WTC11 (cell line): ENCODE results near the gene PLCL2. TPM values are rescaled to one million over a fixed set of nuclear protein-coding genes. Genes with fewer than 3 reads are reported as not detected.

ENCODE experiments used
- ATAC-seq: fragments of 200-7000 bp; cut with Tn5 transposase; 2 replicates; pipeline ENCODE4 v1.10.0; 2021; ENCODE audit warnings: mild to moderate bottlenecking, moderate library complexity
- Bru-seq: library from RNA; stranded (reverse); fragments of 400-500 nt; gene quantifications from one replicate; lab custom pipeline; 2021; lab: Mats Ljungman, UMichigan
- CTCF ChIA-PET: fragments of 300-600 bp; sonication (Branson Sonifier 250); formaldehyde crosslinking; loops from one replicate; lab custom pipeline; 2021; ENCODE audit warnings: antibody characterized with exemption; lab: Charles Lee
- POLR2A ChIA-PET: fragments of 350-600 bp; sonication (Branson Sonifier 250); formaldehyde crosslinking; loops from one replicate; lab custom pipeline; 2021; ENCODE audit warnings: antibody characterized with exemption; lab: Charles Lee
- DNase-seq: peaks from one replicate; pipeline ENCODE4 v3.0.0; 2021; ENCODE audit warnings: low spot score
- H3K27ac Mint-ChIP-seq: 2 replicates; pipeline ENCODE4 v1.8.0; 2021; ENCODE audit warnings: mixed read lengths
- H3K27me3 Mint-ChIP-seq: 2 replicates; pipeline ENCODE4 v1.8.0; 2021; ENCODE audit warnings: low read depth, mild to moderate bottlenecking, moderate library complexity, mixed read lengths
- H3K36me3 Mint-ChIP-seq: 2 replicates; pipeline ENCODE4 v1.8.0; 2021; ENCODE audit warnings: mixed read lengths
- H3K4me1 Mint-ChIP-seq: 2 replicates; pipeline ENCODE4 v1.8.0; 2022; ENCODE audit warnings: mixed read lengths
- H3K4me3 Mint-ChIP-seq: 2 replicates; pipeline ENCODE4 v1.8.0; 2021; ENCODE audit warnings: mild to moderate bottlenecking, moderate library complexity, mixed read lengths
- H3K9me3 Mint-ChIP-seq: 2 replicates; pipeline ENCODE4 v1.8.0; 2021; ENCODE audit warnings: mixed read lengths
- AR ChIP-seq: fragments of 250-450 bp; sonication (Bioruptor Pico); IDR thresholded peaks from 2 replicates; pipeline ENCODE4 v1.9.0; 2021; ENCODE audit warnings: mild to moderate bottlenecking
- ETV6 ChIP-seq: sonication (generic); formaldehyde crosslinking; IDR thresholded peaks from 2 replicates; pipeline ENCODE4 v1.8.1; 2022; ENCODE audit warnings: mild to moderate bottlenecking, missing genetic modification reagents
- FOXK1 ChIP-seq: sonication (generic); formaldehyde crosslinking; IDR thresholded peaks from 2 replicates; pipeline ENCODE4 v1.8.0; 2022; ENCODE audit warnings: mild to moderate bottlenecking, moderate library complexity, missing genetic modification reagents
- JUN ChIP-seq: sonication (generic); formaldehyde crosslinking; IDR thresholded peaks from 2 replicates; pipeline ENCODE4 v1.8.0; 2023; ENCODE audit warnings: mild to moderate bottlenecking, missing genetic modification reagents
- KAT7 ChIP-seq: sonication (generic); formaldehyde crosslinking; IDR thresholded peaks from 2 replicates; pipeline ENCODE4 v1.8.1; 2023; ENCODE audit warnings: missing genetic modification reagents, mild to moderate bottlenecking, borderline replicate concordance
- OVOL2 ChIP-seq: fragments of 250-450 bp; sonication (Bioruptor Pico); IDR thresholded peaks from 2 replicates; pipeline ENCODE4 v1.9.0; 2021; ENCODE audit warnings: mild to moderate bottlenecking, borderline replicate concordance
- TP53 ChIP-seq: sonication (generic); formaldehyde crosslinking; IDR thresholded peaks from 2 replicates; pipeline ENCODE4 v1.8.1; 2023; ENCODE audit warnings: mild to moderate bottlenecking, missing genetic modification reagents
- ZBTB21 ChIP-seq: sonication (generic); formaldehyde crosslinking; IDR thresholded peaks from 2 replicates; pipeline ENCODE4 v1.8.1; 2023; ENCODE audit warnings: mild to moderate bottlenecking, missing genetic modification reagents, borderline replicate concordance
- ZNF138 ChIP-seq: sonication (generic); formaldehyde crosslinking; conservative IDR thresholded peaks from 2 replicates; pipeline ENCODE4 v1.8.1; 2022; ENCODE audit warnings: mild to moderate bottlenecking, moderate library complexity, missing genetic modification reagents
- ZNF232 ChIP-seq: sonication (generic); formaldehyde crosslinking; IDR thresholded peaks from 2 replicates; pipeline ENCODE4 v1.8.0; 2022; ENCODE audit warnings: mild to moderate bottlenecking, missing genetic modification reagents
- ZNF423 ChIP-seq: fragments of 250-450 bp; sonication (Bioruptor Pico); IDR thresholded peaks from 2 replicates; pipeline ENCODE4 v2.1.2; 2022; ENCODE audit warnings: mild to moderate bottlenecking, moderate library complexity
- ZNF671 ChIP-seq: fragments of 250-450 bp; sonication (Bioruptor Pico); IDR thresholded peaks from 2 replicates; pipeline ENCODE4 v1.8.0; 2021; ENCODE audit warnings: mild to moderate bottlenecking
- long read RNA-seq, 3 experiments: library from RNA in 1 of 3; library from capped mRNA in 1 of 3; library from polyadenylated mRNA in 1 of 3; unstranded in 2 of 3; stranded (forward) in 1 of 3; transcript quantifications; one replicate each; pipeline ENCODE4 v2.0.0, GENCODE V29; 2021
- total RNA-seq: library from RNA; stranded (reverse); gene quantifications from 3 replicates; pipeline ENCODE4 v1.2.3, GENCODE V29; 2021
- TF ChIP-seq, protein P1 (sequence below): sonication (generic); formaldehyde crosslinking; IDR thresholded peaks from 2 replicates; pipeline ENCODE4 v1.8.1; 2023; ENCODE audit warnings: mild to moderate bottlenecking, missing genetic modification reagents
- TF ChIP-seq, protein P2 (sequence below): sonication (generic); formaldehyde crosslinking; IDR thresholded peaks from 2 replicates; pipeline ENCODE4 v1.8.1; 2022; ENCODE audit warnings: low read depth, missing genetic modification reagents, borderline replicate concordance
- TF ChIP-seq, protein P3 (sequence below): fragments of 250-450 bp; sonication (Bioruptor Pico); conservative IDR thresholded peaks from 2 replicates; pipeline ENCODE4 v1.9.0; 2021; ENCODE audit warnings: mild to moderate bottlenecking
- TF ChIP-seq, protein P4 (sequence below): sonication (generic); formaldehyde crosslinking; IDR thresholded peaks from 2 replicates; pipeline ENCODE4 v1.8.1; 2023; ENCODE audit warnings: mild to moderate bottlenecking, missing genetic modification reagents, moderate library complexity

Gene PLCL2
- 9.1 to 11.8 TPM (median 10.4 TPM) in 3 replicates for total RNA-seq
- Bru-seq, nascent RNA, result percentile 66 among the genes with signal in this experiment
- long read RNA-seq, experiment 1, full-length matches to known transcripts, result 30 of 60 reads
- long read RNA-seq, experiment 1, partial matches to known transcripts, result 3 of 60 reads
- long read RNA-seq, experiment 1, other reads (novel, unspliced or antisense), result 27 of 60 reads
- long read RNA-seq, experiment 2, full-length matches to known transcripts, result 1 of 11 reads
- long read RNA-seq, experiment 2, partial matches to known transcripts, result 8 of 11 reads
- long read RNA-seq, experiment 2, other reads (novel, unspliced or antisense), result 2 of 11 reads
- long read RNA-seq, experiment 3, full-length matches to known transcripts, result 1 of 1 reads
- long read RNA-seq, experiment 3, partial matches to known transcripts, result 0 of 1 reads
- long read RNA-seq, experiment 3, other reads (novel, unspliced or antisense), result 0 of 1 reads

- no peak within 1 kb of the TSS for H3K27ac Mint-ChIP-seq
- ATAC-seq (peak; percentile 29), DNase-seq (peak; percentile 38)
- ChIA-PET POLR2A (interaction anchor here (0.5 to 1.1 kb wide), 3 partner anchors 56 to 1575 kb away, joined by 3 to 4 read pairs (median 3); no protein-coding TSS in a partner anchor), CTCF (interaction anchor here (0.6 to 3.8 kb wide), 41 partner anchors 8 to 595 kb away, joined by 3 to 44 read pairs (median 5); no protein-coding TSS in a partner anchor)
- H3K36me3 Mint-ChIP-seq, result no peaks in the 10 kb centered on the region
- TF ChIP-seq TP53 (CRISPR knock-in tag), result no peak
- TF ChIP-seq ETV6 (CRISPR knock-in tag), result 0 out of 2 replicates have a peak, but pooled peaks have one; percentile 45
- 0 out of 2 replicates have a peak, but pooled peaks have one; percentile 11 for TF ChIP-seq ZNF423
- H3K4me3 Mint-ChIP-seq, result peak within 1 kb of the TSS; percentile 75
- no peaks in the 10 kb centered on the region for H3K9me3 Mint-ChIP-seq
- peaks cover 56% of the 10 kb centered on the region for H3K4me1 Mint-ChIP-seq
- H3K27me3 Mint-ChIP-seq, result peaks cover 49% of the 10 kb centered on the region
These were observed at the start of gene PLCL2 for GRCh38 chr3:16884748-16885592. PLCL2 (plus strand) TSS chr3:16884955; CDS start chr3:16885040, 85 bp downstream.

- POLR2A ChIA-PET, result no interaction called here
- Mint-ChIP-seq H3K4me1 (peaks cover 39% of the 10 kb centered on the region), H3K27ac (no peak overlapping the region), H3K4me3 (no peak overlapping the region)
- ATAC-seq, result no peak
- CTCF ChIA-PET, result interaction anchor here (1.6 to 1.9 kb wide), 2 partner anchors 8 to 48 kb away, joined by 7 read pairs; partner anchors contain the start of gene PLCL2
- TF ChIP-seq, protein P1, sequence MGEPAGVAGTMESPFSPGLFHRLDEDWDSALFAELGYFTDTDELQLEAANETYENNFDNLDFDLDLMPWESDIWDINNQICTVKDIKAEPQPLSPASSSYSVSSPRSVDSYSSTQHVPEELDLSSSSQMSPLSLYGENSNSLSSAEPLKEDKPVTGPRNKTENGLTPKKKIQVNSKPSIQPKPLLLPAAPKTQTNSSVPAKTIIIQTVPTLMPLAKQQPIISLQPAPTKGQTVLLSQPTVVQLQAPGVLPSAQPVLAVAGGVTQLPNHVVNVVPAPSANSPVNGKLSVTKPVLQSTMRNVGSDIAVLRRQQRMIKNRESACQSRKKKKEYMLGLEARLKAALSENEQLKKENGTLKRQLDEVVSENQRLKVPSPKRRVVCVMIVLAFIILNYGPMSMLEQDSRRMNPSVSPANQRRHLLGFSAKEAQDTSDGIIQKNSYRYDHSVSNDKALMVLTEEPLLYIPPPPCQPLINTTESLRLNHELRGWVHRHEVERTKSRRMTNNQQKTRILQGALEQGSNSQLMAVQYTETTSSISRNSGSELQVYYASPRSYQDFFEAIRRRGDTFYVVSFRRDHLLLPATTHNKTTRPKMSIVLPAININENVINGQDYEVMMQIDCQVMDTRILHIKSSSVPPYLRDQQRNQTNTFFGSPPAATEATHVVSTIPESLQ, result no peak
- TF ChIP-seq FOXK1 (CRISPR knock-in tag) (no peak), JUN (no peak), ZNF671 (CRISPR knock-in tag) (no peak)
- TF ChIP-seq, all 79 proteins: peak for 0
- Mint-ChIP-seq H3K9me3 (peaks cover 3% of the 10 kb centered on the region; the same call in 1 of the 2 replicates), H3K27me3 (no peaks in the 10 kb centered on the region), H3K36me3 (no peaks in the 10 kb centered on the region)
- no peak for DNase-seq
These were observed 48.1 kb upstream of the PLCL2 start for GRCh38 chr3:16836505-16837237.

DNA sequence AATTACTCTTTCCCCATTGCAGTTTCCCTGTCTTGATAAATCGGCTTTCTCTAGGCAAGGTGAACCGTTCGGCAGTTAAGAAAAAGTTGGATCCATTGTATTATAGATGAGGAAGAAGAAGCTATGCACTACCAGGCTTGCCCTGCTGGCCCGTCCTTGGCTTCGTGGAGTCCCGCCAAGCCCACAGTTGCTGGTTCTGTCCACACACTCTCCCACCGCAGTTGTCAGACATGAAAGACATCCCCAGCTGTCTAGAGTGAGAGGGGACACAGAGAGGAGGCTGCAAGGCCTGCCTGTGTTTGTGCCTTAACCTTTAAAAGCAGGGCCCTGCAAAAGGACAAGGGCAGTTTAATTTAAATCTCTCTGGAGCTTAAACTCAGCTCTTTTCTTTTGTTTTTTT, 47.2 kb upstream of the PLCL2 start:
- Mint-ChIP-seq H3K27ac (no peak overlapping the region), H3K9me3 (peaks cover under 1% of the 10 kb centered on the region; the same call in 1 of the 2 replicates), H3K4me3 (no peak overlapping the region), H3K27me3 (no peaks in the 10 kb centered on the region), H3K36me3 (no peaks in the 10 kb centered on the region), H3K4me1 (peaks cover 44% of the 10 kb centered on the region)
- ChIA-PET POLR2A (interaction anchor here (0.6 kb wide), 1 partner anchor 27 kb away, joined by 4 read pairs; no protein-coding TSS in a partner anchor), CTCF (interaction anchor here (1.6 to 1.9 kb wide), 2 partner anchors 9 to 47 kb away, joined by 7 read pairs; partner anchors contain the start of gene PLCL2)
- peak; percentile 28 for ATAC-seq
- DNase-seq, result no peak
- TF ChIP-seq ZNF671 (CRISPR knock-in tag) (no peak), ZBTB21 (CRISPR knock-in tag) (no peak), KAT7 (CRISPR knock-in tag) (no peak), ZNF232 (no peak), AR (CRISPR knock-in tag) (no peak), OVOL2 (CRISPR knock-in tag) (no peak), ZNF138 (CRISPR knock-in tag) (no peak)
- TF ChIP-seq, protein P2, sequence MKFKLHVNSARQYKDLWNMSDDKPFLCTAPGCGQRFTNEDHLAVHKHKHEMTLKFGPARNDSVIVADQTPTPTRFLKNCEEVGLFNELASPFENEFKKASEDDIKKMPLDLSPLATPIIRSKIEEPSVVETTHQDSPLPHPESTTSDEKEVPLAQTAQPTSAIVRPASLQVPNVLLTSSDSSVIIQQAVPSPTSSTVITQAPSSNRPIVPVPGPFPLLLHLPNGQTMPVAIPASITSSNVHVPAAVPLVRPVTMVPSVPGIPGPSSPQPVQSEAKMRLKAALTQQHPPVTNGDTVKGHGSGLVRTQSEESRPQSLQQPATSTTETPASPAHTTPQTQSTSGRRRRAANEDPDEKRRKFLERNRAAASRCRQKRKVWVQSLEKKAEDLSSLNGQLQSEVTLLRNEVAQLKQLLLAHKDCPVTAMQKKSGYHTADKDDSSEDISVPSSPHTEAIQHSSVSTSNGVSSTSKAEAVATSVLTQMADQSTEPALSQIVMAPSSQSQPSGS (CRISPR knock-in tag), result no peak
- TF ChIP-seq, protein P3, sequence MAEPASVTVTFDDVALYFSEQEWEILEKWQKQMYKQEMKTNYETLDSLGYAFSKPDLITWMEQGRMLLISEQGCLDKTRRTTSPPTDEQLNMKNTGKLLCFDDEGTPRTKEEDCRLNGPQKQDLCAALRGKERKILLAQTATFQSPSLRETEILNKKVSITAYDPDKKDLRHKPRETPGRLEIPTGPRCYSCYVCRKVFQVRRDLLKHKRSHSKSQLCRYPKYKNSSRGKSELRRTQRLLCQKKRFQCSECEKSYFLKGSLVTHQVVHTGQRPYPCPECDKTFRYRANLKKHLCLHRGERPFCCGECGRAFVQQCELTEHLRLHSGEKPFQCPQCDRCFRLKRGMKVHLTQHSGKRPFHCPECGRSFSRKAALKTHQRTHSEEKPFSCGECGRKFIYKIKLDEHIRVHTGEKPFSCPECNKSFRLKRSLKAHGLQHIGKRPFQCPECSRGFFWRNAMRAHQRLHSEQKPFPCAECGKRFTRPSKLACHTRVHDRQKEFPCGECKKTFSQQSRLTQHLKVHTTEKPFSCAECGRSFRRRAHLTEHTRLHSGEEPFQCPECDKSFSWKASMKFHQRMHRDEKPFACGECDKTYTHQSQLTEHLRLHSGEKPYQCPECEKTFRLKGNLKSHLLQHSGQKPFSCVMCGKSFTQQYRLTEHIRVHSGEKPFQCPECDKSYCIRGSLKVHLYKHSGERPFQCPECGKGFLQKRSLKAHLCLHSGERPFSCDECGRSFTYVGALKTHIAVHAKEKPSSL (CRISPR knock-in tag), result no peak
- TF ChIP-seq, protein P4, sequence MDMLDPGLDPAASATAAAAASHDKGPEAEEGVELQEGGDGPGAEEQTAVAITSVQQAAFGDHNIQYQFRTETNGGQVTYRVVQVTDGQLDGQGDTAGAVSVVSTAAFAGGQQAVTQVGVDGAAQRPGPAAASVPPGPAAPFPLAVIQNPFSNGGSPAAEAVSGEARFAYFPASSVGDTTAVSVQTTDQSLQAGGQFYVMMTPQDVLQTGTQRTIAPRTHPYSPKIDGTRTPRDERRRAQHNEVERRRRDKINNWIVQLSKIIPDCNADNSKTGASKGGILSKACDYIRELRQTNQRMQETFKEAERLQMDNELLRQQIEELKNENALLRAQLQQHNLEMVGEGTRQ, result no peak
